NCI-H2196 (cell line): ENCODE results near the gene ZSWIM1.
A peak's percentile ranks its signal among the peaks of the same experiment; 100 is the strongest.

Experiments
- DNase-seq: peaks from one replicate; lab custom pipeline; 2025; ENCODE audit not compliant: unreplicated experiment; lab: John Stamatoyannopoulos, UW

The ZSWIM1 gene

GRCh38 chr20:45907219-45907948 is 26.4 kb downstream of the ZSWIM1 start:
- DNase-seq = no peak

DNA sequence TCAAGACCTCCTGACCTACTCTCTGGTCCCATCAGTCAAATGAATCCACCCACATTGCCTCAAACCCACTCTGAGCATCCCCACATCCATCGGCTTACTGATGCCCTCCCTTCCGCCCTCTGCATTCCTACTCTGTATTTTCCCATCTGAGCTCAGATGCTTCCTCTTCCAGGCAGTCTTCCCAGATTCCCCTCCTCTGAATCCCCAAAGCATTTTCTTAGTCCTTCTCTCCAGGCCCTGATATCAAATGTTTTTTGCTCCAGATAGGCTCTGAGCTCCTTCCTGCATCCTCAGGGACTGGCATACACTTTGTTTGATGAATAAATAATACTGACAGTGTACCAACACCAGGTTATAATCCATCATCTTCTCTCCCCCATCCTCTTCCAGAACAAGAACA is 27.1 kb downstream of the ZSWIM1 start:
- no peak for DNase-seq

GRCh38 chr20:45909336-45909808 is 28.3 kb downstream of the ZSWIM1 start:
- DNase-seq = no peak

DNA sequence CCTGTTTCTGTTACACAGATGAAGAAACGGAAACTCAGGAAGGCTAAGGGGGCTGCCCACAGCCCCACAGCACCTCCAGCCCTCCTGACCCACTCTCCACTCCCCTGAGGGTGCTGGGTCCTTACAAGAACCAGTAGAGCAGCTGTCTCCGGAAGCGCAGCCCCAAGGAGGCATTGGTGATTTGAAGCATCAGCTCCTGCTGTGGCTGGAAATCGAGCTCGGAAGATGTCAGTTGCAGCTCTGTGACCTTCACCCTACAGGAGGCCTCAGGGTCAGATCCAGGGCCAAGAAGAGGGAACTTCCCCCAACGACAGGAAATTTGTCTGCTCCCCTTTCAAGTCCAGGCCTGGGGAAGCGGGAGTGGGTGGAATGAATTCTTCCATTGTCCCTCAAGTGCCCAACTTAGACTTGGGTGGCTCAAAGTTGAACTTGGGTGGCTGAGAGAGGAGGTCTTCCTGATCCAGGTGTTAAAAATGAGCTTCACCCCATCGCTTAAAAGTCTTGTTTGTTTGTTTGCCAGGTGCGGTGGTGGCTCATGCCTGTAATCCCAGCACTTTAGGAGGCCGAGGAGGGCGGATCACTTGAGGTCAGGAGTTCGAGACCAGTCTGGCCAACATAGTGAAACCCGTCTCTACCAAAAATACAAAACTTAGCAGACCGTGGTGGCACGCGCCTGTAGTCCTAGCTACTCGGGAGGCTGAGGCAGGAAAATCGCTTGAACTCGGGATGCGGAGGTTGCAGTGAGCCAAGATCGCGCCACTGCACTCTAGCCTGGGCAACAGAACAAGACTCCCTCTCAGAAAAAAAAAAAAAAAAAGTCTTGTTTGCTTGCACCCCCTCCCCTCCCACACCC is 29.0 kb downstream of the ZSWIM1 start:
- no peak for DNase-seq

- DNase-seq = no peak
Measured at GRCh38 chr20:45910670-45911485, 29.9 kb downstream of the ZSWIM1 start.

DNA sequence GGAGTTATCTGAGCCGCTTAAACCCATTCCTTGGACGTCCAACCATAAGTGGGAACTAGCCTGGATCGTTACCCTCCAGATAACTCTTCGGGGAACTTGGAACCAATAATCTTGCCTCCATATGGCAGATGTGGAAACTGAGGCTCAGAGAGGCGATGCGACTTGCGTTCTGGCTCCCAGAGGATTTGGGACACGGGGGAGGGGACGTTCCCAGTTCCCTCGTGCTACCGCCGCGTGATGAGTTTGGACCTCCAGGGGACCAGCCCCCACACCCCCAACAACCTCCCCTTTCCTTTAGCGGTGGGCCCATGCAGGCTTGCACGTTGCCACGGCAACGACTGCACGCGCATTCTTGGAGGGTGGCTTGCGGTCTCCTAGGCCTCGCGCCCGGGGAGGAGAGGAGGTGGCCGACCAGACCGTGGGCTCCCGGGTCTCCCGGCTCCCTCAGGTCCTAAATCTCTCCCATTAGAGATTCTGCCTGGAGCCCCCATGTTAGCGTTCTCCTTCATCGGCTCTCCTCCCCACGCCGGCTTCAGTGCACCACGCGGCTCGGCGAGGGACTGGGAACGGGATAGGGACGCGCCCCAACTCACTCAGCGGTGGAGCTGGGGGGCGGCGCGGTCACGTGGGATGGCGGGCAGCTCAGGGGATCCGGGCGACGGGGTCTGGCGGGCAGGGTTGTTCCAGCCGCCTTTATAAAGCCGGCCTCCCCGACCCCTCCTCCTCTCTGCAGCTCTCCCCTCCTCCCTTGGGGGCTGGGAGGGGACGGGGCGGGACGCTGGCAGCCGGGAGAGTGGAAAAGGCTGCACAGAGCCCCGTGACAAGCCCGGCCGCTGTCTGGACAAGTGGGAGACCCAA is 30.7 kb downstream of the ZSWIM1 start, which contains the start of gene PLTP:
TSS of gene PLTP (minus strand) at position 670 of the 858 bp plus-strand sequence. CDS start 703 bp downstream, outside the sequence.
- DNase-seq = no peak

DNA sequence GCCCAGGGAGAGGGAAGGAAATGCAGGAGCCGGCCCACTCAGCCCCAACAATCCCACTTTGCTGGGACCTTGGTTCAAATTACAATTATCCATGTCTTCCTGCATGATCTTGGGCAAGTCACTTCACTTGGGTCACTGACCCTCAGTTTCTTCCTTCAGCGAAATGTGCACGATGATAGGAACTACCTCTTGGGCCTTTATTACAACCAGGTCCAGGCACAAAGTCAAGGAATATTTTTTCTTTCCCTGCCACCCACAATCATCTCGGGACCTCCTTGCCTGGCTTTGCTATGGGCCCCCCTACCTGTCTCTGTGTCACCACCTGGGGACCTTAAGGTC is 31.3 kb downstream of the ZSWIM1 start:
- no peak for DNase-seq

DNA sequence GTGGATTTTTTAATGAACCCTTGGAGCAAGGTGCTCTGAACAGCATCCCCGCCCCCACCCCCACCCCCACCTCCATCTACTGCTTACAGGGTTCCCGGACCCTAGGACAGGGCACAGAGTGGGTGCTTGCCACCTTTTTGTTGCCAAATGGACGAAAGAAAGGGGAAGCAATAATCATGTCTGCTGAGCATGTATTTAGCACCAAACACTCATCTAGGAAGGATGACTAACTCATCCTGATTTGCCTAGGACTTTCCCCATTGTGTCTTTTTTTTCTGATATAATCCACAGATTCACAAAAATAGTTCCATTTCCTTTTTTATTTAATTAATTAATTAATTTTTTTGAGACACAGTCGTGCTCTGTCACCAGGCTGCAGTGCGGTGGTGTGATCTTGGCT is 32.1 kb downstream of the ZSWIM1 start:
- no peak for DNase-seq

- no peak for DNase-seq
Measured at GRCh38 chr20:45917790-45918141, 36.7 kb downstream of the ZSWIM1 start.

GRCh38 chr20:45918182-45918737 is 37.2 kb downstream of the ZSWIM1 start:
- no peak for DNase-seq

- no peak for DNase-seq
Measured at GRCh38 chr20:45918779-45919537, 37.9 kb downstream of the ZSWIM1 start.

DNA sequence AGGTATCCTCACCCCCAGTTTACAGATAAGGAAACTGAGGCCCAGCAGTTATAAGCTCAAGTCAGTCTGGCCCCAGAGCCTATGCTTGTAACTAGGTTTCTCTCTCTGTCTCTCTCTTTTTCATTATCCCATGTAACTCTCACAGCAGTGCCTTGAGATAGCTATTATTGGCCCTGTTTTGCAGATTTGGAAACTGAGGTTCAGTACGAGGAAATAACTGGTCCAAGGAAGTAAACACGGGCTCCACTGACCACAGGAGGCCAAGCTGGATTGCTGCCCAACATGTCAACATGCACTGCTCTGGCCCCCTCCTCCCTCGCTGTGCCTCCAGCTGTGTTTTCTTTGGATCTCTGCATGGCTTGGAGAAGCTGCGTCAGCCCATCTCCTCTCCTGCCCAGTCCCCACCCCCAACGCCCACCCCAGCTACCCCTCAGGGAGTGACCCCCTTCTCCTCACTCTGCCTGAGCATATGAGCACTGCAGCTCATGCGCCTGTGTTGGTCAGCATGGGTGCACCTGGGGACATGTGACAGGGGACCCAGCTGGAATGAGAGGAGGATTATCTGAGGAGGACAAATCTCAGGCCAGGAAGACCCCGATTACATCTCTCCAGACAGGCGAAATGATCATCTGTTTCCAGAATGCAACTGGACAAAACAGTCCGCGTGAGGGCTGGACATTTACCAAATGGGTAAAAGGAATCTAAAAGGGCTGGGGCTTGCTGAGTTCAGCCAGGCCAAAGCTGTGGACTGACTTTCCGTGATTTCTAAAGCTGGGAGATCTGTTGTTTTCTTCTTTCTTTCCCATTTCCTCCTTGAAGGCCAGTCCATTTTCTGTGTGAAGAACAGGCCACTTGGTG is 38.7 kb downstream of the ZSWIM1 start:
- DNase-seq = no peak

GRCh38 chr20:45920462-45921336 is 39.7 kb downstream of the ZSWIM1 start:
- no peak for DNase-seq

GRCh38 chr20:45921337-45922189 is 40.5 kb downstream of the ZSWIM1 start:
- no peak for DNase-seq

- DNase-seq = peak; percentile 12
Measured at GRCh38 chr20:45924391-45925261, 43.6 kb downstream of the ZSWIM1 start.
